Stimulated activated CD4-positive, alpha-beta T cell treated with anti-CD3 and anti-CD28 coated beads, Interleukin-1b, Interleukin-23, amount 100 ng/mL, for 24 hours (primary cell): ENCODE measurements around the gene TEX28.
"Not testable (repeated sequence)": the region's sequence is repeated elsewhere in the genome, so short reads cannot be mapped to it uniquely, and the experiment has no call there.

Source experiments
- DNase-seq, 4 experiments: peaks; one replicate each; pipeline ENCODE4 v3.0.0-alpha.2; 2020; ENCODE audit warnings: low read depth in 4 of 4, low spot score in 1 of 4

TEX28 gene

GRCh38 chrX:154247377-154248045 is 47.4 kb downstream of the TEX28 start:
- not testable (repeated sequence) for DNase-seq

GRCh38 chrX:154239982-154240503 is 54.9 kb downstream of the TEX28 start:
- not testable (repeated sequence) for DNase-seq

- not testable (repeated sequence) for DNase-seq
Observed at GRCh38 chrX:154238939-154239559, 55.9 kb downstream of the TEX28 start.

GRCh38 chrX:154233620-154234019 is 61.3 kb downstream of the TEX28 start:
- not testable (repeated sequence) for DNase-seq

GRCh38 chrX:154231443-154231842 is 63.5 kb downstream of the TEX28 start:
- not testable (repeated sequence) for DNase-seq

GRCh38 chrX:154226706-154227105 is 68.2 kb downstream of the TEX28 start:
- not testable (repeated sequence) for DNase-seq

GRCh38 chrX:154225292-154225691 is 69.6 kb downstream of the TEX28 start:
- DNase-seq, result not testable (repeated sequence)
